Gastroesophageal sphincter (tissue), 4 donors: ENCODE results near the gene LY86. TPM values are rescaled to one million over a fixed set of nuclear protein-coding genes. Genes with fewer than 3 reads are reported as not detected.

ENCODE experiments used
- ATAC-seq: fragments of 150-250 bp; one replicate; pipeline ENCODE4 v1.9.1; 2016; ENCODE audit warnings: mild to moderate bottlenecking, moderate library complexity
- H3K27ac ChIP-seq, 4 donors: fragments of 200-600 bp; sonication (generic) in 3 of 4; 1 replicate in 3 of 4; 2 replicates in 1 of 4; pipeline ENCODE4 v1.5.1; 2016 to 2019
- H3K27me3 ChIP-seq: fragments of 200-600 bp; sonication (generic); one replicate; pipeline ENCODE4 v1.5.1; 2019
- H3K36me3 ChIP-seq, 2 donors: fragments of 200-600 bp; sonication (generic); one replicate each; pipeline ENCODE4 v1.5.1; 2019; ENCODE audit warnings: control low read depth in 1 of 2
- H3K4me1 ChIP-seq, 3 donors: fragments of 200-600 bp; sonication (generic); 1 replicate in 2 of 3; 2 replicates in 1 of 3; pipeline ENCODE4 v1.5.1; 2016 to 2019; ENCODE audit warnings: control low read depth in 2 of 3
- H3K4me3 ChIP-seq, 2 donors: fragments of 200-600 bp; sonication (generic); one replicate each; pipeline ENCODE4 v1.5.1; 2019; ENCODE audit warnings: mild to moderate bottlenecking in 1 of 2, moderate library complexity in 1 of 2
- H3K9me3 ChIP-seq, 3 donors: fragments of 200-600 bp; sonication (generic); one replicate each; pipeline ENCODE4 v1.5.1; 2017 to 2019; ENCODE audit warnings: control low read depth in 2 of 3
- CTCF ChIP-seq, 4 experiments: fragments of 200-600 bp in 2 of 4; fragments of 450-650 bp in 2 of 4; sonication (generic) in 1 of 4; IDR thresholded peaks; one replicate each; pipeline ENCODE4 v1.5.1; 2017 to 2019; ENCODE audit warnings: antibody characterized with exemption in 4 of 4, mild to moderate bottlenecking in 2 of 4, moderate library complexity in 2 of 4
- EP300 ChIP-seq: sonication (generic); formaldehyde crosslinking; IDR thresholded peaks from one replicate; pipeline ENCODE4 v1.6.1; 2017; ENCODE audit warnings: antibody characterized with exemption, mild to moderate bottlenecking
- POLR2A ChIP-seq, 2 donors: fragments of 450-650 bp; IDR thresholded peaks; one replicate each; pipeline ENCODE4 v1.6.1; 2017; ENCODE audit warnings: antibody characterized with exemption in 2 of 2, mild to moderate bottlenecking in 2 of 2, moderate library complexity in 1 of 2
- POLR2AphosphoS5 ChIP-seq: sonication (generic); formaldehyde crosslinking; IDR thresholded peaks from one replicate; pipeline ENCODE4 v1.6.1; 2017; ENCODE audit warnings: antibody characterized with exemption
- WGBS, 2 donors: methylation state at CpG; one replicate each; pipeline ENCODE4 v1.1.5; 2018; ENCODE audit warnings: low coverage in 1 of 2; 5-methylcytosine and 5-hydroxymethylcytosine counted together
- total RNA-seq, 4 donors: library from RNA; depleted of rRNA; stranded (reverse); fragments of >200 nt; gene quantifications; one replicate each; pipeline ENCODE4 v1.1.0, GENCODE V29; 2016

Gene LY86
- total RNA-seq, 4 donors from 2014 or later = 2.2 to 3.9 (median 3.9) TPM; not detected in 1

- H3K4me3 ChIP-seq = no peak overlapping the region
- H3K27ac ChIP-seq = peak overlapping the region; percentile 39 to 73 (median 65)
- H3K36me3 ChIP-seq = no peaks in the 10 kb centered on the region
- WGBS, 2 donors = 80 to 100% methylated on average over 1 of the region's 2 CpGs
- TF ChIP-seq CTCF (IDR thresholded peaks at IDR 0.05) = no peak
- TF ChIP-seq POLR2AphosphoS5 = no peak
- no peak for TF ChIP-seq POLR2A (IDR thresholded peaks at IDR 0.05)
- TF ChIP-seq EP300 = no peak
- peaks cover 0 to 9% (median 0%) of the 10 kb centered on the region in 3 donors for H3K9me3 ChIP-seq
- no peak for ATAC-seq
- no peaks in the 10 kb centered on the region for H3K27me3 ChIP-seq
- H3K4me1 ChIP-seq = peaks cover 0 to 49% (median 14%) of the 10 kb centered on the region in 3 donors
Observed at GRCh38 chr6:6690144-6690483, 101.6 kb downstream of the LY86 start.

GRCh38 chr6:6694368-6694780 lies 105.9 kb downstream of the LY86 start:
- Histone ChIP-seq H3K27me3 (no peaks in the 10 kb centered on the region), H3K27ac (peak overlapping the region in 3 of 4 donors; percentile 64 to 81 (median 71)), H3K36me3 (no peaks in the 10 kb centered on the region), H3K9me3 (peaks cover 0 to 9% (median 0%) of the 10 kb centered on the region in 3 donors), H3K4me1 (peaks cover 0 to 44% (median 21%) of the 10 kb centered on the region in 3 donors), H3K4me3 (no peak overlapping the region)
- no peak for TF ChIP-seq POLR2AphosphoS5
- no peak for TF ChIP-seq CTCF (IDR thresholded peaks at IDR 0.05)
- no peak for TF ChIP-seq EP300
- TF ChIP-seq POLR2A (IDR thresholded peaks at IDR 0.05) = no peak
- WGBS, 2 donors = 54 to 80% methylated on average over 1 to 5 of the region's 6 CpGs
- ATAC-seq = no peak

GRCh38 chr6:6694825-6695624 lies 106.5 kb downstream of the LY86 start:
- no peak for TF ChIP-seq POLR2A (IDR thresholded peaks at IDR 0.05)
- no peak for TF ChIP-seq CTCF (IDR thresholded peaks at IDR 0.05)
- TF ChIP-seq POLR2AphosphoS5 = no peak
- no peak for TF ChIP-seq EP300
- ATAC-seq = peak; percentile 52
- 38 to 49% methylated on average over 3 to 6 of the region's 18 CpGs for WGBS, 2 donors
- Histone ChIP-seq H3K9me3 (peaks cover 0 to 9% (median 0%) of the 10 kb centered on the region in 3 donors), H3K36me3 (no peaks in the 10 kb centered on the region), H3K4me3 (no peak overlapping the region), H3K4me1 (peaks cover 3 to 44% (median 22%) of the 10 kb centered on the region in 3 donors), H3K27ac (peak overlapping the region in 3 of 4 donors; percentile 64 to 81 (median 71)), H3K27me3 (no peaks in the 10 kb centered on the region)

DNA sequence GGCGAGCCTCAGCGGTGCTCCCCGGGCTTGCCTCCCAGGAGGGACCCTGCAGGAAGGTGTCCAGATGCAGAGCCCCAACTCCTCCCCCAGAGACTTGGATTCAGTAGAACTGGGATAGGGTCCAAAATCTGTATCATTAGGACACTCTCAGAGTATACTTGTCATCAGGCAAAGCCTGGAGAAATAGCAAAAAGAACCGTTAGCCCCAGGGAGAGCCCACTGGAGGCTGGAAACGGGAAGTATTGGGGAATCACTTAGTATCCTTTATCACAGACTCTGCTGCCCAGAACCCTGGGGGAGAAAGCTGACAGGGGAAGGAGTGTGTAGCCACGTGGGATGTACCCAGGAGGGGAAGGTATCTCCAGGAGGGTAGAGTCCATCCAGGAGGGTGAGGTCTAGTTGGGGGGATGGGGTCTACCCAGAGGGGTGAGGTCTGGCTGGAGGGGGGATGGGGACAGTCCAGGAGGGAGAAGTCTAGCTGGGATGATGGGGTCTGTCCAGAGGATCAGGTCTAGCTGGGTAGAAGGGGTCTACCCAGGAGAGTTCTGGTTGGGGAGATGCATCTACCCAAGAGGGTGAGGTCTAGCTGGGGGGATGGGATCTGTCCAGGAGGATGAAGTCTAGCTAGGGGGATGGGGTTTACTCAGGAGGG lies 107.2 kb downstream of the LY86 start:
- Histone ChIP-seq H3K27me3 (no peaks in the 10 kb centered on the region), H3K4me3 (no peak overlapping the region), H3K27ac (peak overlapping the region in 3 of 4 donors; percentile 64 to 81 (median 71)), H3K9me3 (peaks cover 0 to 9% (median 0%) of the 10 kb centered on the region in 3 donors), H3K36me3 (no peaks in the 10 kb centered on the region), H3K4me1 (peaks cover 3 to 45% (median 26%) of the 10 kb centered on the region in 3 donors)
- 37 to 53% methylated on average over 2 to 3 of the region's 6 CpGs for WGBS, 2 donors
- ATAC-seq = peak; percentile 16
- TF ChIP-seq POLR2A (IDR thresholded peaks at IDR 0.05) = no peak
- no peak for TF ChIP-seq POLR2AphosphoS5
- no peak for TF ChIP-seq EP300
- TF ChIP-seq CTCF (IDR thresholded peaks at IDR 0.05) = no peak
